Measurements from ENCODE around the gene FBXW4.
A peak's percentile ranks its signal among the peaks of the same experiment; 100 is the strongest.

FBXW4 gene

DNA sequence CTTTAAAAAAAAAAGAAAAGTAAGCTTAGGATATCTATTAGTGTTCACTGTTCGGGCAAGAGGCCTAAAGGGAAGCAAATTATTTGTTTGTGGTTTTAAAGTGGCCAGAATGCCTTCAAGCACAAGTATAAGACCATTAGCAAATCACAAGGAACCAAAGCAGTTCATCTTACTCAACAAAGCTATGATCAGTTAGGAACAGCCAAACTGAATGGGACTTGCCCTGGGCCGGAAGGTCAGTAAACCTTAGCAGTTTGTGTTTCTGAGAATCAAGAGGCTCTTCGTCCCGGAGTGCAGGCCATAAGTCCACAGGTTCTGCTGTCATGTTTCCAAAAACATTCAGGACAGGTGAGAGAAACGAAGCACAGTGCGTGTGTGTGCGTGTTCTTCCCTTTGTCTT lies 4.5 kb downstream of the FBXW4 start:
- no peak for TF ChIP-seq CTCF (IDR thresholded peaks at IDR 0.05; ENCODE audit: low read depth, low read length)

DNA sequence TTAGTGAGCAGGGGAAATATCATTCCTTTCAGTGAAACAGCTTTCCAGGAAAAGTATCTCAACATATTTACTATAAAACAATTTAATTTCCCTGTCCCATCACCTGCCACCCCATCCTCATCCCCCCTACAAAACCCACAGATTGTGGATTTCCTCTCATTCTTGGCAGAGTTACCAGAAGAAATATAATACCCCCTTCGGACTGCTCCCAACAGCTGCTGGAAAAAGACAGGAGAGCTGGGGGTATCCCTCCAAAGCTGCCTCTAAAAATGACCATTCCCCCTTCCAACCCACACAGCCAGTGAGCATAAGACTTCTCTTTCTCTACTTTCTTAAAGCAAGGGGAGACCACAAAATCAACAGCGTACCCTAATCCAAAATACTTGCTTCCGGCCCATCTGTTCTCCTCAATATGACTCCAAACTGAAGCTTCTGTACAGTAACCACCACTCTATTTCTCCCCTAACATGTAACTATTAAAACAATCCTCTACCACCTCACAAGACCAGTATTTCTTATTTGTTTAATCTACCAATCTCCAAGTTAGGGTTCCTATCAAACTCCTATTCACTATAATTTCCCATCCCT lies 7.8 kb downstream of the FBXW4 start:
- no peak for TF ChIP-seq CTCF (IDR thresholded peaks at IDR 0.05; ENCODE audit: low read depth, low read length)

More for the DNA sequence above, 4.5 kb downstream of the FBXW4 start:
- no peak overlapping the region for H3K4me3 ChIP-seq (ENCODE audit: low read depth, low read length)

DNA sequence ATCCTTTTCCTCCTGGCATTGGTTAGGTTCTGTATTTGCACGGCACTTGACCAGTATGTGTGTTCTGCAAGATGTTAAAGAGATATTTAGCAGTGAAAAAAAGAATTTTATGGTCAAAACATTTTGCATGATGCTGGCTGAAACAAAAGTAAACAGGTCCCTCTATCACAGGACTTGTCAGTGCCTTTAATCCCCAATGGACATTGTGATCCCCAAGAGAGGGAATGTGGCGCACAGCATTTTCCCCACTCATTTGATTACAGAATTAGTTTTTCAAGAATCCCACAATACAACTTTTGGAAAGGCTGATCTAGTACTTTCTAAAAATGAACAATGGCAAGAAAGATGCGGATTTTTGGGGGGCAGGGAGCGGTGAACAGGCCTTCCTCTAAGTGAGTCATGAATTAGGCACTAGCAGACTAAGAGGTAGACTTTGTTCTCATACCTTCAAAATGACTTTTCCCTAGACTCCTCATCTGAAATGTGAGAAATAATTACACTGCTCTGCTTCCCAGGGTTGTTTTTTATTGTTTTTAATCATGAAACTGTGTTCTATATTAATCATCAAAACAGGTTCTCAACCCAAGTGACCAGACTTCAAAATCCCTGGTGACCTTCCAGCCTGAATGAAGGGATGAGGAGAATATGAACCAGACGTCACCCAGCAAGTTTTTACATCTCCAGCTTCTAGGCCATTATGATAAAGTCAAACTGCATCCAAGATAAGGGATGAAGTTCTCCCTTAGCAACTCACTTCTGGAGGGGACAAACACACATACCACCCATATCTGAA lies 8.6 kb downstream of the FBXW4 start:
- TF ChIP-seq CTCF (IDR thresholded peaks at IDR 0.05; ENCODE audit: low read depth, low read length) = no peak
- H3K4me3 ChIP-seq (ENCODE audit: low read depth, low read length) = no peak overlapping the region

More for the DNA sequence above, 7.8 kb downstream of the FBXW4 start:
- H3K4me3 ChIP-seq (ENCODE audit: low read depth, low read length) = no peak overlapping the region

DNA sequence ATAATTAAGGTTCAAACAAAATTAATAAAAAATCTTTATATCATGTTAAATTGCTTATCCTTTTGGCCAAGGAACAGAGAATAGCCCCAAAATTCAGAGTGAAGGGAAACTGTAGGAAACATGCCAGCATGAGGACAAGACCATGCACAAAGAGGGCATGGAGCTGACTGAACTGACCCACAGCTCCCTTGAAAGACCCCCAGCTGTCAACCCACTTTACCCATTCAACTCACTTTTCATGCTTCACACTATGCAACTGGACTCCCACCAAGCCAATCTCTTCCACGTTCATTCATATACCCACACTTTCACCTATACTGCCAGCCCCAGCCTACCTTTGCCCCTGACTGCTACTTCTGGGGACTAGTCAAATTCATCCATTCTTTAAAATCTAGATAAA lies 10.2 kb downstream of the FBXW4 start:
- no peak for TF ChIP-seq CTCF (IDR thresholded peaks at IDR 0.05; ENCODE audit: low read depth, low read length)
- no peak overlapping the region for H3K4me3 ChIP-seq (ENCODE audit: low read depth, low read length)

DNA sequence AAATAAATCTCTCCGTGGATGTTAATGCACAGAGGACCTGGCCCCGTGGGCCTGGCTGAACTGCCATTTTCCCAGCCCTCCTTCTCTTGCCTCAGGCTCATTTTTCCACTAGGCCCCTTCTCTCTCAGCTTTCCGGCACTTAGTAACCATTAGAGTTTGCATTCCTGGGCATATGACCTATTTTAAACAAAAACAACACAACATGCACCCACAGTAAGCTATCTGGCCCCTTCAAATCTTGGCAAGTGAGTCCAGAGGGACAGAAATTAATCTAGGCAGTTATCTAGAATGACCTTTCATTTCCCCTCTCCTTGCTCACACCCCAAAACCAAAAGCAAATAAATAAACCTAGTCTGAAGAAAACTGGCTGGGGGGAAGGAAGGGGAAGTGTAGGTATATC lies 11.7 kb downstream of the FBXW4 start:
- no peak for TF ChIP-seq CTCF (IDR thresholded peaks at IDR 0.05; ENCODE audit: low read depth, low read length)
- no peak overlapping the region for H3K4me3 ChIP-seq (ENCODE audit: low read depth, low read length)

DNA sequence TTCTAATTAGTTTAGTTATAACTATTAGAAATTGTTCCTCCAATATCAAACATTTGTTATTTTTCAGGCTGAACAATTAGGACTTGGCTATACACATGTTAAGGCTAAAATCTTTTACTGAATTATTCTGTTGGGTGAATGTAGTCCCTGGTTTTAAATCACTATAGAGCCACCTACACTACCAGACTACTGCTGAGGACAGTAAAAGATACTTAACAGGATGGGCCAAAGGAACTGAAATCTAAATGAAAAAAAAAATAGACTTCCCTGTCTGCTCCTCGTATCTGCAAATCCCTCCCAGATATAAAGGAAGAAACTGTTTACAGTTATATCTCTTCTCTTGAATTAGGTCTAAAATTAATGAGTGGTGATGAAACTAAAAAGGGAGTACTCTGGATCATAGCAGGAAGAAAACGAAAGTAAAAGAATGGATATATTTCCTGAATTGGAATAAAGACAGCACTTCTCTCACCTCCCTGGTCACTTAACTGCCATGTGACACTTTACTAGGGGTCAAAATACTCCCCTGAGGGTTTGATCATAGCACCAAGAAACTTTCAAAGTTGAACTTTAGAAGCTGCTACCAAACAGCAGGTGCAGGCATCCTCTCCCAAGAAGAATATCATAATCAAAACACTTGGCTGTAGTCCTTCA lies 12.7 kb downstream of the FBXW4 start:
- no peak for TF ChIP-seq CTCF (IDR thresholded peaks at IDR 0.05; ENCODE audit: low read depth, low read length)
- peak overlapping the region; percentile 29; the same call in 1 of the 2 replicates for H3K4me3 ChIP-seq (ENCODE audit: low read depth, low read length)

DNA sequence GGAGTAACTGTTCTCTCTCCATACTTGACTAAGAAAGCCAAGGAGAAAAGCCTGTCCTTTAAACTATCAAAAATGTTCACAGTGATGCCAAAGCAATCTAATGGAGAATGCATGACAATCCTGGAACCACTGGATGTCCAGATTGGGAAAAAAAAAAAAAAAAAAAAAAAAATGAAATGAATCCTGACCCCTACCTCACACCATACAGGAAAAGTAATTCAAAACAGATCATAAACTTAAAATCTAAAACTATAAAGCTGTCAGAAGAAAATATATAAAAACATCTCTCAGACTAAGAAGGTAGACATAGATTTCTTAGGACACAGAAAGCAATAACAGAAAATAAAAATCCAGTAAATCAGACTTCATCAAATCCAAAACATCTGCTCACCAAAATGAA lies 18.4 kb downstream of the FBXW4 start:
- H3K4me3 ChIP-seq (ENCODE audit: low read depth, low read length) = no peak overlapping the region
- no peak for TF ChIP-seq CTCF (IDR thresholded peaks at IDR 0.05; ENCODE audit: low read depth, low read length)
